ENCODE results near the gene SERTAD2.

- no peak for TF ChIP-seq CTCF (IDR thresholded peaks at IDR 0.05)
- no peak for TF ChIP-seq POLR2A (IDR thresholded peaks at IDR 0.05)
These were observed 26.6 kb downstream of the SERTAD2 start for GRCh38 chr2:64626963-64627760.

Data from right lobe of liver (tissue), 4 donors.